Psoas muscle (tissue), 8 donors: ENCODE data around the gene L3MBTL1. TPM values are rescaled to one million over a fixed set of nuclear protein-coding genes. Genes with fewer than 3 reads are reported as not detected.

Experiments
- ATAC-seq, 4 donors: fragments of 200-7000 bp; cut with Tn5 transposase; one replicate each; pipeline ENCODE4 v1.9.1; 2020; ENCODE audit warnings: moderate library complexity in 3 of 4, mild to moderate bottlenecking in 2 of 4
- DNase-seq, 2 donors: peaks; one replicate each; pipeline ENCODE4 v3.0.0-alpha.2; 2020
- H3K27ac ChIP-seq: fragments of 200-600 bp; one replicate; pipeline ENCODE4 v1.8.0; 2022
- H3K27me3 ChIP-seq, 3 donors: fragments of 200-600 bp in 1 of 3; one replicate each; pipeline versions ENCODE4 v1.6.1 to v1.8.0; 2013 to 2022; ENCODE audit warnings: low read length in 2 of 3, mild to moderate bottlenecking in 2 of 3, moderate library complexity in 1 of 3; ENCODE audit not compliant: insufficient read depth in 3 of 3
- H3K36me3 ChIP-seq, 2 donors: fragments of 200-600 bp in 1 of 2; one replicate each; pipeline versions ENCODE4 v1.6.1 to v1.8.0; 2013 to 2022; ENCODE audit warnings: low read depth in 1 of 2, mild to moderate bottlenecking in 1 of 2, moderate library complexity in 1 of 2; ENCODE audit not compliant: insufficient read depth in 1 of 2
- H3K4me1 ChIP-seq: fragments of 200-600 bp; one replicate; pipeline ENCODE4 v1.8.0; 2022
- H3K4me3 ChIP-seq: fragments of 200-600 bp; one replicate; pipeline ENCODE4 v1.8.0; 2022; ENCODE audit warnings: mild to moderate bottlenecking
- H3K9me3 ChIP-seq: fragments of 200-600 bp; one replicate; pipeline ENCODE4 v1.8.0; 2022
- CTCF ChIP-seq: fragments of 200-600 bp; IDR thresholded peaks from one replicate; pipeline ENCODE4 v1.8.0; 2022; ENCODE audit warnings: antibody characterized with exemption
- WGBS, 3 donors: extraction: QIAGEN DNeasy Blood & Tissue Kit; methylation state at CpG; one replicate each; pipeline versions ENCODE4 v1.1.6 to v1.1.7; 2013; 5-methylcytosine and 5-hydroxymethylcytosine counted together
- intact Hi-C, 2 donors: fragments of 100-400 bp; cut with DNase I; formaldehyde crosslinking; loops; one replicate each; pipeline versions ENCODE4 v1.11.0 to v1.14.2; 2022
- polyA plus RNA-seq, 3 donors: library from polyadenylated mRNA; stranded (reverse); fragments of 200-250 nt; gene quantifications; one replicate each; pipeline ENCODE4 v1.2.3, GENCODE V29; 2013
- total RNA-seq, 4 donors: library from RNA; stranded (reverse); fragmentation: NEBNext Ultra II Directional in 2 of 4; extraction: Animal tissue kit (Norgen Biotek cat#: 25700) in 2 of 4; gene quantifications; one replicate each; pipeline versions ENCODE4 v1.2.1 to v1.2.4, GENCODE V29; 2021 to 2023
- donor health status: healthy with polysubstance abuse.
- donor health status: DM: no; HTN: no; CAD: no; lungs with moderate emphysema.
- donor health status: Bipolar disorder and iron deficiency.
- donor health status: healthy.
- donor health status: DM: yes; HTN: yes; CAD: no.
- donor health status: DM: no; HTN: no; CAD: no.
- donor health status: DM: no; HTN: no; CAD: no.
- donor health status: DM: yes; HTN: yes; CAD: no.

L3MBTL1 gene
- total and polyA plus RNA-seq, 7 donors, result 0.82 to 4.3 (median 3.2) TPM

DNA sequence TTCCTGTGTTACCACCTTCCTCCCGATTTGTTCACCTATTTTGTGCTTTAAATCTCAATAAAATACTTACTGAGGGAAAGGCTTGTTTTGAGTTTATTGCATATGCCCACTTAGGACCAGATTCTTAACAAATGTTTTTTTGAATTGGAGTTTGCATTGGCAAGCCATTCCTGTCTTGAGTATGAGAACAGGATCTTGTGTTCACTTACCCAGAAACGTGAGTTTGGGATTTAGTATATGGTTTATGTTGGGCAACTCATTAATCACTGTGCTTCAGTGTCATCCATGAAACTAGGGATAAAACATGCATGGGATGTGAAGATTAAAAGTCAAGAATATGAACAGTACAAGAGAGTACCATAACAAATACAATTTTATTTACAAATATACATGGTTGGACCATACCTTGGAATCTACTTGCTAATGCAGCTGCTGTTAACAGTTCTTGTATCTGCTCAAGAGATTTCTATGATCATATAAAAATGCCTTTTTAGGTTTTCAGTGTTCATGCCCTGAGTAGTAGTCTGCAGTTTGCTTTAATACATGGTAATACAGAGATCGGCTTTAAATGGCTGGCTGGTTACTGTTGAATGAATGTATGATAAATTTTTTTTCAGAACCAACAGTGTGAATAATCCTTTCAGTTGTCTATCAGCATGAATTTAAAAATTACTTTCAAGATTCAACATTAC, 43.8 kb upstream of the L3MBTL1 start:
- Histone ChIP-seq H3K27me3 (no peaks in the 10 kb centered on the region), H3K4me3 (no peak overlapping the region), H3K9me3 (no peaks in the 10 kb centered on the region), H3K4me1 (peaks cover 28% of the 10 kb centered on the region), H3K27ac (no peak overlapping the region), H3K36me3 (peaks cover 14 to 99% of the 10 kb centered on the region in 2 donors)
- intact Hi-C loops, result loop anchor here in 1 of 2 donors (5.0 kb wide), 1 partner anchor 44 kb away; the partner anchor contains the start of gene L3MBTL1
- no peak for ATAC-seq
- no peak for DNase-seq
- WGBS, 3 donors, result 64 to 74% (median 66%) methylated on average over 3 of the region's 3 CpGs
- no peak for TF ChIP-seq CTCF

- Histone ChIP-seq H3K4me1 (peaks cover 25% of the 10 kb centered on the region), H3K36me3 (peaks cover 14 to 100% of the 10 kb centered on the region in 2 donors), H3K27me3 (no peaks in the 10 kb centered on the region), H3K27ac (no peak overlapping the region), H3K9me3 (no peaks in the 10 kb centered on the region), H3K4me3 (no peak overlapping the region)
- ATAC-seq (no peak), DNase-seq (no peak)
- intact Hi-C loops, result loop anchor here in 1 of 2 donors (5.0 kb wide), 1 partner anchor 43 kb away; the partner anchor contains the start of gene L3MBTL1
- TF ChIP-seq CTCF, result no peak
- 93 to 95% (median 93%) methylated on average over 9 of the region's 9 CpGs for WGBS, 3 donors
These were observed 43.2 kb upstream of the L3MBTL1 start for GRCh38 chr20:43464219-43464790.

DNA sequence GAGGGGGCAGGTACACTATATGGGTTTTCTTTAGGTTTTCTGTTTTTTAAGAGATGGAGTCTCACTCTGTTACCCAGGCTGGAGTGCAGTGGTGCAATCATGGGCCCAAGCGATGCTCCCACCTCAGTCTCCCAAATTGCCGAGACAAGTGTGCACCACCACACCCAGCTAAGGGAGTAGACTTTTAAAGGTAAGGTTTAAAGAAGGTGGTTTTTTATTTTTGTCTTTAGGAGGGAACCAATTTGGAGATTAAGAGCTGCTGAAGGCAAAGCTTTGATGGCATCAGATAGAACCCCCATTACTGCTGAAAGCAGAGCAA, 41.9 kb upstream of the L3MBTL1 start:
- no peak overlapping the region for H3K27ac ChIP-seq
- peaks cover 14 to 95% of the 10 kb centered on the region in 2 donors for H3K36me3 ChIP-seq
- no peak for TF ChIP-seq CTCF
- H3K9me3 ChIP-seq, result no peaks in the 10 kb centered on the region
- peaks cover 18% of the 10 kb centered on the region for H3K4me1 ChIP-seq
- DNase-seq (no peak), ATAC-seq (peak in 2 of 4 donors; percentile 21 to 25)
- no peak overlapping the region for H3K4me3 ChIP-seq
- intact Hi-C loops, result no loop called here
- 98 to 100% (median 98%) methylated on average over 2 of the region's 2 CpGs for WGBS, 3 donors
- H3K27me3 ChIP-seq, result no peaks in the 10 kb centered on the region

DNA sequence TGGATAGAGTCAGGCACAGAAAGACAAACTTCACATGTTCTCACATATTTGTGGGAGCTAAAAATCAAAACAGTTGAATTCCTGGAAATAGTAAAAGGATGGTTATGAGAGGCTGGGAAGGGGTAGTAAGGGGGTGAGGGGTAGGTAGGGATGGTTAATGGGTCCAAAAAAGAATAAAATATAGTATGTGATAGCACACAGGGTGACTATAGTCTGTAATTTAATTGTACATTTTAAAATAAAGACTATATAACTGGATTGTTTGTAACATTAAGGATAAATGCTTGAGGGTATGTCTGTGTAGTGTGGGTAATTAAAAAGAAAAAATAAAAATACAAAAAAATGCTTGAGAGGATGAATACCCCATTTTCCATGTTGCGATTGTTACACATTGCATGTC, 39.9 kb upstream of the L3MBTL1 start:
- DNase-seq (no peak), ATAC-seq (no peak)
- TF ChIP-seq CTCF, result no peak
- Histone ChIP-seq H3K27me3 (no peaks in the 10 kb centered on the region), H3K27ac (no peak overlapping the region), H3K9me3 (no peaks in the 10 kb centered on the region), H3K36me3 (peaks cover 10 to 94% of the 10 kb centered on the region in 2 donors), H3K4me3 (no peak overlapping the region), H3K4me1 (peaks cover 14% of the 10 kb centered on the region)
- intact Hi-C loops, result no loop called here
- WGBS, 3 donors, result 97 to 100% (median 97%) methylated on average over 1 of the region's 1 CpG
